Keratinocyte (primary cell): ENCODE data around the gene ATP2B2.

Experiments
- EZH2 ChIP-seq: IDR thresholded peaks from one replicate; pipeline ENCODE4 v1.6.1; 2012; ENCODE audit warnings: inconsistent platforms, mild to moderate bottlenecking, low read length, moderate library complexity
- TF ChIP-seq, protein P1 (sequence below), 3 experiments: IDR thresholded peaks in 1 of 3; conservative IDR thresholded peaks in 1 of 3; optimal IDR thresholded peaks in 1 of 3; 2 replicates in 2 of 3; 3 replicates in 1 of 3; pipeline versions ENCODE3 to v1.5.1; 2011; ENCODE audit warnings: low read length in 3 of 3, mild to moderate bottlenecking in 3 of 3, moderate library complexity in 2 of 3, control low read depth in 1 of 3, inconsistent platforms in 1 of 3; ENCODE audit not compliant: insufficient read depth in 2 of 3; ENCODE audit errors: extremely low read depth in 1 of 3

DNA sequence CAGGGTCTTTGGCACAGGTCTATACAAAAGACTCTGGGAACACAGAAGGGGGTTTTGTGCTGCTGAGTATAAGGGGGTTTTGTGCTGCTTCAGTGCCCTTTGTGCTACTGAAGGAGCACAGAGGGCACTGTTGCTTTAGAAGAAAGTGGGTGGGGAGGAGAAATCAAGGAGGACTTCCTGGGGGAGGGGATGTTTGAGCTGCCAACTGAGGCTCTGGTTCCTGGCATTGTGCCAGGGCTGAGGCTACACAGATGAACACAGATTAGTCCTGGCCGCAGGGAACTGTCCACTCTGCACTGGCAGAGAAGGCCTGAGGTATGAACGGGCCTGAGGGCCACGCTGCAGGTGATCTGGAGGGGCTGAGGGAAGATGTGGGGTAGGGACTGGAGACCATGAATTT is 152.2 kb downstream of the ATP2B2 start:
- TF ChIP-seq, protein P1, sequence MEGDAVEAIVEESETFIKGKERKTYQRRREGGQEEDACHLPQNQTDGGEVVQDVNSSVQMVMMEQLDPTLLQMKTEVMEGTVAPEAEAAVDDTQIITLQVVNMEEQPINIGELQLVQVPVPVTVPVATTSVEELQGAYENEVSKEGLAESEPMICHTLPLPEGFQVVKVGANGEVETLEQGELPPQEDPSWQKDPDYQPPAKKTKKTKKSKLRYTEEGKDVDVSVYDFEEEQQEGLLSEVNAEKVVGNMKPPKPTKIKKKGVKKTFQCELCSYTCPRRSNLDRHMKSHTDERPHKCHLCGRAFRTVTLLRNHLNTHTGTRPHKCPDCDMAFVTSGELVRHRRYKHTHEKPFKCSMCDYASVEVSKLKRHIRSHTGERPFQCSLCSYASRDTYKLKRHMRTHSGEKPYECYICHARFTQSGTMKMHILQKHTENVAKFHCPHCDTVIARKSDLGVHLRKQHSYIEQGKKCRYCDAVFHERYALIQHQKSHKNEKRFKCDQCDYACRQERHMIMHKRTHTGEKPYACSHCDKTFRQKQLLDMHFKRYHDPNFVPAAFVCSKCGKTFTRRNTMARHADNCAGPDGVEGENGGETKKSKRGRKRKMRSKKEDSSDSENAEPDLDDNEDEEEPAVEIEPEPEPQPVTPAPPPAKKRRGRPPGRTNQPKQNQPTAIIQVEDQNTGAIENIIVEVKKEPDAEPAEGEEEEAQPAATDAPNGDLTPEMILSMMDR (optimal IDR thresholded peaks at IDR 0.05 in 1 of 3, IDR thresholded peaks at IDR 0.05 in 1 of 3, conservative IDR thresholded peaks at IDR 0.05 in 1 of 3; ENCODE audit: extremely low read depth in 1 of 3, insufficient read depth in 2 of 3, low read length in 3 of 3) = no peak
- no peak for TF ChIP-seq EZH2
